NCI-H82 (cell line): Measurements from ENCODE around the gene NAV1.

Experiments
- DNase-seq: peaks from one replicate; lab custom pipeline; 2025; lab: John Stamatoyannopoulos, UW

NAV1 gene

DNA sequence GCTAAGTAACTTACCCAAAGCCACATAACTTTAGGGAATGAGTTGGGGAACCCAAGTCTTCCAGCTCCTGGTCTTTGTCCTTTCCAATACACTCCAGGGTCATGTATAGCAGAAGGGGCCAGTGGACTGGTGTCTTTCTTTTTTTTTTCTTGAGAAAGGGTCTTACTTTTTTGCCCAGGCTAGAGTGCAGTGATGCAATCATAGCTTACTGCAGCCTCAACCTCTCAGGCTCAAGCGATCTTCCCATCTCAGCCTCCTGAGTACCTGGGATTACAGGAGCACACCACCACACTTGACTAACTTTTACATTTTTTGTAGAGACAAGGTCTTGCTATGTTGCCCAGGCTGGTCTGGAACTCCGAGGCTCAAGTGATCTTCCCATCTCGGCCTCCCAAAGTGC is 12.2 kb downstream of the NAV1 start:
- no peak for DNase-seq

DNA sequence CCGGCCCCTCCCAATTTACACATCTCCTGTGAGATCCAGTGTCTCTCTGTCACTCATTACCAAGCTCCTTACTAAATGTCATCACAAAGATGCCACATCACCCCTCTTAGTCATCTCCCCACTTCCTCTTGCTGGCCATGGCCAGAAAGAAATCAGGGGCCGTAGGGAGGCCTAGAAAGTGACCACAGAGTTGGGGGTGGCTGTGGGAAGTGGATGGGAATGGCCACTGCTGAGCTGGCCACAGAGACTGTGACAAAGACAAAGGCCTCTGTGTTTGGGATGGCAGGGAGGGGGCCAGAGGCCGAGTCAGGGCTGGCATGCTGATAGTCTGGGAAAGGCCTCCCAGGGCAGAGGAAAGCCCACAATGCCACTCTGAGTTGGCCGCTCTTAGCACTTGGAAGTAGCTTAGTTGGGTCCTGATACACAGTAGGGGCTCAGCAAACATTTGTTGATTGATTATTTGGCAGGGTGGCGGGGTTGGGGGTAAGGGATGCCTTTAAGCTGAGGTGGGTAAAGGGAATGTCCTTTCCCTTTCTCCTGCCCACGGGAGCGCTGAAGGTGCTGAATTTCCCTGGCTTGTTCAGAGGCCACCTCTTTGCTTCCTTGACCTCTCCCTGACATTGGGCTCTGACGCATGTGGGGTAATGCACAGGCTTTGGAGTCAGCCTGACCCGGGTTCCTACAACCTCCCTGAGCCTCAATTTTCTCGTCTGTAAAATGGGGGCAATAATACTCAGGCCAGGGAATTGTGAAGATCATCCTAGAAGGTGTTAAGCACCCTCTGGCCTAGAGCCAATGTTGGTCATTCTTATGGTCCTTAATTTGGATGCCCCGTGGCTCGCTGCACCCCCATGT is 13.2 kb downstream of the NAV1 start:
- DNase-seq: no peak

- DNase-seq: no peak
These were observed 14.0 kb downstream of the NAV1 start for GRCh38 chr1:201552941-201553351.

DNA sequence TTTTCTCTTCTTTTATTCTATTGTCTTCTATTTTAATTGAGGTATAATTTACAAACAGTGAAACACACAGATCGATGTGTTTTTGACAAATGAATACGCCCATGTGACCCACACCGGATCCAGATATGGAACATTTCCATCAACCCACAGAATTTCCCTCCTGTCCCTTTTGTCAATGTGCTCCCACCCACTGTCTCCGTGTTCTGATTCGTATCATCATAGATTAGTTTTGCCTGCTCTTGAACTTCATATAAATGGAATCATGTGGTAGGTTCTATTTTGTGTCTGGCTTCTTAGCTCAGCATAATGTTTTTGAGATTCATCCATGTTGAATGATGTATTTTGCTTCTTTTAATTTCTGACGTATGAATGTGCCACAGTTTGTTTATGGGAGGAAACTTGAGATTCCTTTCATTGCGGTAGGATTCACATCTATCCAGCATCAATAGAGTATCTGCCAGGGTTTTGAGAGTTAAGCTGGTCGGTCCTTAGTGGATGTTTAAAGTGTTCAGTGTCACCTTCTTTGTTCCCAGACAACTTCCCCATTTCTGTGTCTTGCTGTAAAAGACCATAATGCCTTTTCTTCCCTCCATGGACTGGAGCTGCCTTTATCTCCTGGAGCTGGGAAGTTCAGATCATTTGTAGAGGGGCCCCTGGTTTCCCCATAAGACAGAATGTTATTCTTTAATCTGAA is 14.7 kb downstream of the NAV1 start:
- no peak for DNase-seq

DNA sequence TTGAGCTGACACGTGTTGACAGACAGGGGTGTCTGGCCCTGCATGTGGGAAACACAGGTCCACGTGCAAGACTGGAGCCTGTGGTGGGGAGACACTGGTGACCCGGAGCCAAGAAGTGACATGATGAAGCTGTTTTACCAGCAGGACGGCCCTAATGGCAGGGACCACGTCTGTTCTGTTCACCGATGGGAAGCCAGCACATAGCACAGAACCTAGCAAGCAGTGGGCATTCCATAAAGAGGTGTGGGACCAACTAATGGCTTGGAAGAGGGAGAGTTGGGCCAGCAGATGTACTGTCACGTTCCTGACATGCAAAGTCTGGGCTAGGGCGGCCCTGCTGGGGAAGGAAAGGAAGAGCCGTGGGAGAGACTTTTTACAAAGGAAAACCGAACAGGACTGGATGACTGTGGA is 15.3 kb downstream of the NAV1 start:
- DNase-seq: no peak

DNA sequence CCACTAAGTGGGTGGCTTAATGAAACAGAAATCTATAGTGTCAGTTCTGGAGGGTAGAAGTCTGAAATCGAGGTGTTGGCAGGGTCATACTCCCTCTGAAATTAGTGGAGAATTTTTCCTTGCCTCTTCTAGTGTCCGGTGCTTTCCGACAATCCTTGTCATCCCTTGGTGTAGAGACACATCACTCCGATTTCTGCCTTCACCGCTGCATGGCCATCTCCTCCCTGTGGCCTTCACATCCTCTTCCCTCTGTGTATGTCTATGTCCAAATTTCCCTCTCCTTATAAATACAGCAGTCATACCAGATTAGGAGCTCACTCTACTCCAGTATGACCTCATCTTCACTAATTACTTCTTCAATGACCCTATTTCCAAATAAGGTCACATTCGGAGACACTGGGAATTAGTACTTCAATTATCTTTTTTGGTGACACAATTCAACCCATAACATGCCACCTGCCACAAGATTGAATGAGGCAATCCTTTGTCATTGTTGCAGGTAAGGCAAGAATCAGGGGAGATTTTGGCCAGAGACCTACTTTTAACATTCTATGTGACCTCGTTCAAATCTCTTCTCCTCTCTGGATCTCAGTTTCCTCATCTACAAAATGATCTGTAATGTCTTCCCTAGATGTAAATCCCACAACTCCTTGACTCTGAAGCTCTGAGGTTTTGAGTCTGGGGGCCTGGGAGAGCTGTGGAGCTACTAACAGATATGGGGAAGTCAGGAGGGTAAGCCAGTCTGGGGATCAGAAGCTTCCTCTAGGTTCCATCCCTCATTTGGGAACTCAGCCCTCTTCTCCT is 16.1 kb downstream of the NAV1 start:
- no peak for DNase-seq

GRCh38 chr1:201555593-201555945 is 16.6 kb downstream of the NAV1 start:
- no peak for DNase-seq

DNA sequence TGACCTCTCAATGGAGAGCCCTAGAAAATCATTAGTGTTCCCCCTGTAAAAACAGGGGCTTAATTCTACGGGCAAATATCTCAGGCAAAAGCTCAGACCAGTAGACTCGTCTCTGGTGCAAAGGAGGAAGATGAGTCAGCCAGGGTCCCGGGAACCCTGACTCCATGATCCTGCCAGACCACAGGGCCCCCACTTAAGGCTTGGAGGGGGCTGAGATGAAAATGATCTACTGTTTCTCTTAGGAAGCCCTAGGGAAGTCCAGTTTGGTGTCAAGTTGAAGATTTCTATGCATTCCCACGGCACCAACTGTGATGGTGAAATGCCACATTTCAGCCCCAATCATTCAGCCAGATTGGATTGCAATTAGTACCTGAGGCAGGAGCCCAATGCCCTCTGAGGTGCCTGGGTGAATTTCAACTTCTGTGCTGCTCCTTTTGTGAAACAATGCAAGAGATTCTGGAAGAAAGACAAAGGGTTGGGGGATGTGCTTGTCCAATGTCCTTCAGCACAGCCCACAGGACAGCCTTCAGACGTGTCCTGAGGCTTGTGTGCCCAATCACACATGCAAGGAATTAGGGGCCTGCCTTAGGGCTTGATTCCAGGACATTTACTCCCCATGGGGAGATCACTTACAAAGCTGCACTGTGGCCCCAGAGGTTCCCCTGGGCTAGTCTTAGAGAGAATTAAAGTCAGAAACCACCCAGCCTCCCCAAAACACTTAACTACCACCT is 18.1 kb downstream of the NAV1 start:
- no peak for DNase-seq

GRCh38 chr1:201557572-201557958 is 18.6 kb downstream of the NAV1 start:
- no peak for DNase-seq

DNA sequence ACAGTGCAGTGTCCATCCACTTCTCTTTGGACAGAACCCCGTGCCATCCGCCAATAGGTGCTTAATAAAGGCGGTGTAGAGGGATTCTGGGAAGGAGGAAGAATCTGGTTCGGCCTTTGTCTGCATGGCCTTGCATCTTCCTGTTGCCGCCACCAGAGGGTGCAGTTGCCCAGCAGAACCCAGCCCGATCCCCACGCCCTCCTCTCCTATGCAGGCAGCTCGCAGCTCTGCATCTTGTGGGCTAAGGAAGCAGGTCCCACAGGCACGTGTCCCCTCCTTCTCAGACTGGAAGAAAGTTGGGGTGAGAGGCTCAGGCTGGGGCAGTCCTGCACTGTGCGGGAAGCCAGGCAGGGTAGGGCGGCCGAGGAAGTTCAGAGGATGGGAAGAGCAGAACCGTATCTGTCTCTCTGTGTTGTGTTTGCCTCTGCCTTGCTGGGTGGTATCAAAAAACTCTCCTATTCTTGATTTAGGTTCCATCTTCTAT is 20.8 kb downstream of the NAV1 start:
- peak; percentile 92 for DNase-seq

DNA sequence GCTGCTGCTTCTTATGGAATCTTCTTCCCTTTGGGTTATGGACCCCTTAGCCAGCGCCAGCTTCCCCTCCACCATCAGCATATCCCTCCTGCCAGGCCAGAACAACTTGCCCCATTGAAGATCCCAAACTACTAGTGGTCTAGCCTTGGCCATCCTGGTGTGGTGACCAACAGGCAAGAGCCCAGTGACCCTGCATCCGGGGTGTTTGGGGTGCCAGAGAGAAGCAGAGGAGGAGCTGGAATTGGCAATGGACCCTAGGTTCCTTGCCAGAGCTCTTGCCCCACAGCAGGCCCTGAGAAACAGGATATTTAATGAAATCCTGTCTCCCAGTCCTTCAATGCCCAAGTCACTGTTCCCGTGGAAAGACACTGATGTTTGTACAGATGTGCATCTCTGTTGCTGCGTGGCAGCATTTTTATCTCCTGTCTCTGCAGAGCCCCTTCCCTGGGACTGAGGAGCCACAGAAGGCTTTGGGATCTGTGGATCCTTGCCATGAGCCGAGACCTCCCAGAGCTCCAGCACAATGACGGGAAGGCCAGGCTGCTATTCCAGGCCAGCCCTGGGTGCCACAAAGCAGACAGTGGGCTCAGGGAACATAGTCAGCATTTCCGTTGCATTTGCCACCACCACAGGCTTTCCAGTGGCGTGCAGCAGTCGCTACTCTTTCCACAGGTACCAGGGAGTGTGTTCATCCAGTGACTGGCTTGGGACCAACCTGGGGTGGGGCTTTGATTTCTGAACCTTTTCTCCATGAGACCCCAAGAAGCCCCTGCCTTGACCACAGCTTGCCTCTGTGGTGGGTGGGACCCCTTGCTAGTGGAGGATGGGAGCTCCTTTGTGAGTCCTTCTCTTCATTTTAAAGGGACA is 21.6 kb downstream of the NAV1 start:
- no peak for DNase-seq

DNA sequence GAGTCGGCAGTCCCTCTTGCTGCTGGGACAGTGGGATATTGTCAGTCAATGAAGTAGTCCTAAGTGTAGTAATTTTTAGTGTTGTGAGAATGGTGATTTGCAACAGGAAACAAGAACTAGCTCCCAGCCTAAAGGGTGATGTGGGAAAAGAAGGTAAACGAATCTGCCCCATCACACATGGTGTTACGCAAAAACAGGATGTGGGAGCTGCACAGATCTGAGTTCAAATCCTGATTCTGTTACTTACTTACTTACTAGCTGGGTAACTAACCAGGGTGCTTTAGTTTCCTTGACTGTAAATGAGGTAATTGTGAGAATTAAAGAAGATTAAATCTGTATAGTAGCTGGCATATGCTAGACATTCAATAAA is 22.3 kb downstream of the NAV1 start:
- DNase-seq: no peak

DNA sequence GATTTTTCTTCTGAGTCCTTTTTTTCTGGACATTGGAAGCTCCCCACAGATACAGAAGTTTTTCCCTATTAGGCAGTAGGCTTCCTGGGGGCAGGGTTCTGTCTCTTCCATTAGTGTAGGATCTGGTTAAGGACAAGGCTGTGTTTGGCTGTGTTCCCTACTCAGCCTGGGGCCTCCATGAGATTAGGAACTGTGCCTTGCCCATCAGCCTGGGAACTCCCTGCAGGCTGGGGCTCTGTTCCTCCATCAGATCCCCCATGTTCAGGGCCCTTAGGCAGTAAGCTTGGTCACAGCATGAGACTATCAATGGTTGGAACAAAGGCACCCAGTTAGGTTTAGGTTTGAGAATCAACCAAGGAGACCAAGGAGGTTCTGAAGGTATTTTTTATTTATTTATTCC is 22.7 kb downstream of the NAV1 start:
- no peak for DNase-seq

- DNase-seq: no peak
These were observed 23.3 kb downstream of the NAV1 start for GRCh38 chr1:201562257-201562656.

GRCh38 chr1:201562659-201563405 is 23.9 kb downstream of the NAV1 start:
- DNase-seq: no peak

DNA sequence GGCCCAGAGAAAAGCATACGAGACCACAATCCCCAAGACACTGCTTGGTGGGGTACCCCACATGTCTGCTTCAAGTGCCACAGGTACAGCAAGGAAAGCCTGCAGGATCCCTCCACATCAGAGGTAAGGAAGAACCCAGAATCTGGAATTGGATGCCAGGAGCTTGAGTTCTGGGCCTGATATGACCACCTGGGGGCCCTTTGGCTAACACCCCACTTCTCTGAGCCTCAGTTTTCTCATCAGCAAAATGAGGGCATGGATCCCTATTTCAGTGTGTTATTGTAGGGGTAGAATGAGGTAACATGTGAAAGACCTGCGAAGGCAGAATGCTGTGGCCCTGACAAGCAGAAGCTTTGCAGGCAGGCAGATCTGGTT is 24.5 kb downstream of the NAV1 start:
- DNase-seq: no peak

DNA sequence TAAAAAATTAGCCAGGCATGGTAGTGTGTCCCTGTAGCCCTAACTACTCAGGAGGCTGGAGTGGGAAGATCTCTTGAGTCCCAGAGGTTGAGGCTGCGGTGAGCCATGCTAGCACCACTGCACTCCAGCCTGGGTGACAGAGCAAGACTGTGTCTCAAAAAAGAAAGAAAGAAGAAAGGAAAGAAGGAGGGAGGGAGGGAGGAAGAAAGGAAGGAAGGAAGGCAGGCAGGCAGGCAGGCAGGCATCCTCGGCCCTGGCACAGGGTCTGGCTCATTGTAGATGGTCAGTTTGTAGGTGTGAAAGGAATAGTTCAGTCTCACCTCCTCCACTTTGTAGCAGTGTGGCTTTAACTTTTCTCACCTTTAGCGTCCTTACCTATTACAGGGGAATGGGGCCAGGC is 25.0 kb downstream of the NAV1 start:
- DNase-seq: no peak

DNA sequence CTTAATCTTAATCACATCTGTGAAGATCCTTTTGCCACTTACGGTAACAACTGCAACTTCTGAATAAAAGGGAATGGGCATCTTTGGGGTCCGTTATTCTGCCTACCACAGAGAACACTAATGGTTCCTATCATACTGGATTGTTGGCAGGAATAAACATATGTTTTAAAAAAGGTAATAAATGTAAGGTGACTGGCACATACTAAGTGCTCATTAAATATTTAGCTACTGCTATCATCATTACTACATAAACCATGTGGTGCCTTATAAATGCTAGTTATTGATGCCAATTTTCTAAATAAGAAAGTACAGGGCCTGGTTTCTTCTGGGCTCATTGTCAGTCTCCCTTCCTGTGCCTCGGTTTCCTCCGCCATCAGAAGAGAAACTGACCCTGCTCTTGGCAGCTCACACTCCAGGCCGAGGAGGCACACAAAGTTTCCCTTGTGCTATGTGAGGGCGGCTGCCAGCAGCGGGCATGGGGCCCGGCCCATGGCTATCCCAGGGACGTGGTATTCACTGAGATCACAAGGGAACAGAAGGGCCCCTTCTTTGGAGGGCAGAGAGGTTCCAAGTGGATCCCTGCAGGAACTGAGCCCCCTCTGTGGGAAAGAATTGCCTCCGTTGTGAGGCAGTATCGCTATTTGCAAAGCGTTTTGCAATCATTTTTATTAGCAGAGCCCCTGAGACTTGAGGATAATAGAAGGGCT is 26.2 kb downstream of the NAV1 start:
- DNase-seq: no peak

GRCh38 chr1:201565771-201566528 is 27.0 kb downstream of the NAV1 start:
- DNase-seq: peak; percentile 32
